ENCODE results near the gene EEF2KMT. TPM values are rescaled to one million over a fixed set of nuclear protein-coding genes. Genes with fewer than 3 reads are reported as not detected.

EEF2KMT gene
- total and polyA plus RNA-seq, 2 of the 13 experiments (the other 11 are each of a cell fraction or from before 2014, with no cell fraction given) = 10.7 to 26.9 TPM

DNA sequence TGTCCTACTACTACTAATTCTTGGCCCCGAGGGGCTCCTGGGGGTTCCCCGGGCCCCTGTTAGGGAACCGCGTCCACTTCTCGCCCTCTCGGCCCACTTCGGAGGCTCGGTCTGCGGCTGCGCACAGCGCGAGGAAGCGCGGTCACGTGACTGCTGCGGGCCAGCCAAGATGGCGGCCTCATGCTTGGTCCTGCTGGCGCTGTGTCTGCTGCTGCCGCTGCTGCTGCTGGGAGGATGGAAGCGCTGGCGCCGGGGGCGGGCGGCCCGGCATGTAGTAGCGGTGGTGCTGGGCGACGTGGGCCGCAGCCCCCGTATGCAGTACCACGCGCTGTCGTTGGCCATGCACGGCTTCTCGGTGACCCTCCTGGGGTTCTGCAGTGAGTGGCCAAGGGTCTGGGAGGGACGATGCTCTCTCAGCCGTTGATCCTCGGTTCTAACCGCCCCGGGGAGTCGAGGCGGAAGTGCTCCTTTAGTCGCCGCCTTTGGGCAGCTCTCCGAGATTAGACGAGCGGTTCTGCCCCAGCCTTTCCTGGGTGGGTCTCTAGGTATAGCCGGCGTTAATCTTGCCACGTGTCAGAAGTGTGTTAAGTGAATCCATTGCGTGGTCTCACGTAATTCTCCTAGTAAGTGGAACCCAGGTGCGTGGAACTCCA, 25.8 kb downstream of the EEF2KMT start, which contains the start of gene ALG1 (continued):
- TF ChIP-seq, protein P1, sequence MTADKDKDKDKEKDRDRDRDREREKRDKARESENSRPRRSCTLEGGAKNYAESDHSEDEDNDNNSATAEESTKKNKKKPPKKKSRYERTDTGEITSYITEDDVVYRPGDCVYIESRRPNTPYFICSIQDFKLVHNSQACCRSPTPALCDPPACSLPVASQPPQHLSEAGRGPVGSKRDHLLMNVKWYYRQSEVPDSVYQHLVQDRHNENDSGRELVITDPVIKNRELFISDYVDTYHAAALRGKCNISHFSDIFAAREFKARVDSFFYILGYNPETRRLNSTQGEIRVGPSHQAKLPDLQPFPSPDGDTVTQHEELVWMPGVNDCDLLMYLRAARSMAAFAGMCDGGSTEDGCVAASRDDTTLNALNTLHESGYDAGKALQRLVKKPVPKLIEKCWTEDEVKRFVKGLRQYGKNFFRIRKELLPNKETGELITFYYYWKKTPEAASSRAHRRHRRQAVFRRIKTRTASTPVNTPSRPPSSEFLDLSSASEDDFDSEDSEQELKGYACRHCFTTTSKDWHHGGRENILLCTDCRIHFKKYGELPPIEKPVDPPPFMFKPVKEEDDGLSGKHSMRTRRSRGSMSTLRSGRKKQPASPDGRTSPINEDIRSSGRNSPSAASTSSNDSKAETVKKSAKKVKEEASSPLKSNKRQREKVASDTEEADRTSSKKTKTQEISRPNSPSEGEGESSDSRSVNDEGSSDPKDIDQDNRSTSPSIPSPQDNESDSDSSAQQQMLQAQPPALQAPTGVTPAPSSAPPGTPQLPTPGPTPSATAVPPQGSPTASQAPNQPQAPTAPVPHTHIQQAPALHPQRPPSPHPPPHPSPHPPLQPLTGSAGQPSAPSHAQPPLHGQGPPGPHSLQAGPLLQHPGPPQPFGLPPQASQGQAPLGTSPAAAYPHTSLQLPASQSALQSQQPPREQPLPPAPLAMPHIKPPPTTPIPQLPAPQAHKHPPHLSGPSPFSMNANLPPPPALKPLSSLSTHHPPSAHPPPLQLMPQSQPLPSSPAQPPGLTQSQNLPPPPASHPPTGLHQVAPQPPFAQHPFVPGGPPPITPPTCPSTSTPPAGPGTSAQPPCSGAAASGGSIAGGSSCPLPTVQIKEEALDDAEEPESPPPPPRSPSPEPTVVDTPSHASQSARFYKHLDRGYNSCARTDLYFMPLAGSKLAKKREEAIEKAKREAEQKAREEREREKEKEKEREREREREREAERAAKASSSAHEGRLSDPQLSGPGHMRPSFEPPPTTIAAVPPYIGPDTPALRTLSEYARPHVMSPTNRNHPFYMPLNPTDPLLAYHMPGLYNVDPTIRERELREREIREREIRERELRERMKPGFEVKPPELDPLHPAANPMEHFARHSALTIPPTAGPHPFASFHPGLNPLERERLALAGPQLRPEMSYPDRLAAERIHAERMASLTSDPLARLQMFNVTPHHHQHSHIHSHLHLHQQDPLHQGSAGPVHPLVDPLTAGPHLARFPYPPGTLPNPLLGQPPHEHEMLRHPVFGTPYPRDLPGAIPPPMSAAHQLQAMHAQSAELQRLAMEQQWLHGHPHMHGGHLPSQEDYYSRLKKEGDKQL (CRISPR knock-in tag; IDR thresholded peaks at IDR 0.05; ENCODE audit: low read depth) = peak; percentile 29; the same call in 1 of the 2 replicates
- peak; percentile 68; the same call in 1 of the 2 replicates for TF ChIP-seq ZBTB38 (CRISPR knock-in tag; IDR thresholded peaks at IDR 0.05)
- TF ChIP-seq SRSF1 (optimal IDR thresholded peaks at IDR 0.05; ENCODE audit: low read depth, low read length) = peak; percentile 91
- TF ChIP-seq, protein P2, sequence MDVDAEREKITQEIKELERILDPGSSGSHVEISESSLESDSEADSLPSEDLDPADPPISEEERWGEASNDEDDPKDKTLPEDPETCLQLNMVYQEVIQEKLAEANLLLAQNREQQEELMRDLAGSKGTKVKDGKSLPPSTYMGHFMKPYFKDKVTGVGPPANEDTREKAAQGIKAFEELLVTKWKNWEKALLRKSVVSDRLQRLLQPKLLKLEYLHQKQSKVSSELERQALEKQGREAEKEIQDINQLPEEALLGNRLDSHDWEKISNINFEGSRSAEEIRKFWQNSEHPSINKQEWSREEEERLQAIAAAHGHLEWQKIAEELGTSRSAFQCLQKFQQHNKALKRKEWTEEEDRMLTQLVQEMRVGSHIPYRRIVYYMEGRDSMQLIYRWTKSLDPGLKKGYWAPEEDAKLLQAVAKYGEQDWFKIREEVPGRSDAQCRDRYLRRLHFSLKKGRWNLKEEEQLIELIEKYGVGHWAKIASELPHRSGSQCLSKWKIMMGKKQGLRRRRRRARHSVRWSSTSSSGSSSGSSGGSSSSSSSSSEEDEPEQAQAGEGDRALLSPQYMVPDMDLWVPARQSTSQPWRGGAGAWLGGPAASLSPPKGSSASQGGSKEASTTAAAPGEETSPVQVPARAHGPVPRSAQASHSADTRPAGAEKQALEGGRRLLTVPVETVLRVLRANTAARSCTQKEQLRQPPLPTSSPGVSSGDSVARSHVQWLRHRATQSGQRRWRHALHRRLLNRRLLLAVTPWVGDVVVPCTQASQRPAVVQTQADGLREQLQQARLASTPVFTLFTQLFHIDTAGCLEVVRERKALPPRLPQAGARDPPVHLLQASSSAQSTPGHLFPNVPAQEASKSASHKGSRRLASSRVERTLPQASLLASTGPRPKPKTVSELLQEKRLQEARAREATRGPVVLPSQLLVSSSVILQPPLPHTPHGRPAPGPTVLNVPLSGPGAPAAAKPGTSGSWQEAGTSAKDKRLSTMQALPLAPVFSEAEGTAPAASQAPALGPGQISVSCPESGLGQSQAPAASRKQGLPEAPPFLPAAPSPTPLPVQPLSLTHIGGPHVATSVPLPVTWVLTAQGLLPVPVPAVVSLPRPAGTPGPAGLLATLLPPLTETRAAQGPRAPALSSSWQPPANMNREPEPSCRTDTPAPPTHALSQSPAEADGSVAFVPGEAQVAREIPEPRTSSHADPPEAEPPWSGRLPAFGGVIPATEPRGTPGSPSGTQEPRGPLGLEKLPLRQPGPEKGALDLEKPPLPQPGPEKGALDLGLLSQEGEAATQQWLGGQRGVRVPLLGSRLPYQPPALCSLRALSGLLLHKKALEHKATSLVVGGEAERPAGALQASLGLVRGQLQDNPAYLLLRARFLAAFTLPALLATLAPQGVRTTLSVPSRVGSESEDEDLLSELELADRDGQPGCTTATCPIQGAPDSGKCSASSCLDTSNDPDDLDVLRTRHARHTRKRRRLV (CRISPR knock-in tag; IDR thresholded peaks at IDR 0.05) = peak; percentile 95; the same call in 1 of the 2 replicates
- no peak for TF ChIP-seq SUZ12 (IDR thresholded peaks at IDR 0.05; ENCODE audit: low read depth, low read length)
- no peak for TF ChIP-seq ZBTB8A (CRISPR knock-in tag; IDR thresholded peaks at IDR 0.05; ENCODE audit: borderline replicate concordance, low read depth)
- peak; percentile 73; the same call in 1 of the 2 replicates for TF ChIP-seq PHF21A (CRISPR knock-in tag; IDR thresholded peaks at IDR 0.05)
- TF ChIP-seq MYNN (CRISPR knock-in tag; IDR thresholded peaks at IDR 0.05; ENCODE audit: low read depth) = peak; percentile 67; the same call in 1 of the 2 replicates
- no peak for TF ChIP-seq SCMH1 (CRISPR knock-in tag; IDR thresholded peaks at IDR 0.05; ENCODE audit: borderline replicate concordance)
- no peak for TF ChIP-seq FOXA1 (IDR thresholded peaks at IDR 0.05)
- TF ChIP-seq FOXA1 (CRISPR knock-in tag; IDR thresholded peaks at IDR 0.05) = peak; percentile 46; the same call in 1 of the 2 replicates
- peak; percentile 80; the same call in 1 of the 2 replicates for TF ChIP-seq KLF12 (CRISPR knock-in tag; IDR thresholded peaks at IDR 0.05; ENCODE audit: borderline replicate concordance)
- peak; percentile 70; the same call in 1 of the 2 replicates for TF ChIP-seq ETV5 (CRISPR knock-in tag; IDR thresholded peaks at IDR 0.05; ENCODE audit: borderline replicate concordance)
- peak; percentile 94 for TF ChIP-seq SPEN (CRISPR knock-in tag; IDR thresholded peaks at IDR 0.05; ENCODE audit: low read depth)
- TF ChIP-seq MATR3 (CRISPR knock-in tag; IDR thresholded peaks at IDR 0.05) = peak; percentile 22; the same call in 1 of the 2 replicates
- TF ChIP-seq ZNF790 (CRISPR knock-in tag; IDR thresholded peaks at IDR 0.05; ENCODE audit: borderline replicate concordance) = 0 out of 2 replicates have a peak, but pooled peaks have one; percentile 48
- peak; percentile 100 for TF ChIP-seq GATAD1 (CRISPR knock-in tag; IDR thresholded peaks at IDR 0.05)
- TF ChIP-seq MED1 (CRISPR knock-in tag; IDR thresholded peaks at IDR 0.05) = peak; percentile 85
